GM19455 (cell line): Measurements from ENCODE around the gene FKBP10.
"Not testable (repeated sequence)": the region's sequence is repeated elsewhere in the genome, so short reads cannot be mapped to it uniquely, and the experiment has no call there.

Experiments used
- ATAC-seq: cut with Tn5 transposase; IDR thresholded peaks from one replicate; pipeline ENCODE4 v1.9.1; 2021; ENCODE audit not compliant: unreplicated experiment

The FKBP10 gene

DNA sequence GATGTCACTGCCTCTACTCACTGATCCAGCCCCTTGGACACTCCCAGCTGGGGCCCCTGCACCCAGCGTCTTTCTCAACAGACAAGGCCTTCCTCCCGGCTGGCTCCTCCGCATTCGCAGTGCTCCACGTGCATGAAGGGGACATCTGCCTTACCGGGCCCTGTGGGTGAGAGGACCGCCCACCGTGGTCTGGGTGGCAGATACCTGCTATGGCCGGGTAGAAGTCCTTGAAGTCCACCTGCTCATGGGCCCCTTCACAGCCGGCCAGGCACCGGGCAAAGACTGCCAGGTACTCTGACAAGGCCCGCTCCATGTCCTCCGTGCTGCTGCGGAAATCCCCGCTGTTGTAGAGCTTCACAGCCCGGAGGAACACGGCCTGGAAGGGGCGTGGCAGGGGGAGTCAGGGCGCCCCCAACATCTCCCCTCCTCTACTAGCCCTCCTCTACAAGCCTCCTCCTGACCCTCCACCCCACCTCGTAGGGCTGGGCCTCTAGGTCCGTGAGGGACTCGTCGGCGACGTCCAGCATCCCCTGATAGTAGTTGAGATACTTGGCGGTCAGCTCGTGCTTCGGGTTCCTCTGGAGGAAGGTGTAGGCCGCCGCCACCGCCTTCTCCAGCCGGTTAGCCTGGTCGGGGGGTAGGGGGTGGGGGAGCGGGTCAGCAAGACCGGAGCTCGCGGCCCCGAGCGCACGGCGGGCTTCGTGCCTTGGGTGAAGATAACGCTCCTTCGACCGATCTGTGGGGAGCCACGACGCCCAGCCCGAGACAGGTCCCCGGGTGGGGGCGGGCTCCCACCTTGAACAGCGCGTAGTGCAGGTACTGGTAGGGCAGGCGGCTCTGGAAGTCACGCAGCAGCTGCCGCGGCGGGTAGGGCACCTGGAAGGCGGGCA is 1.9 kb upstream of the FKBP10 start:
- no peak for ATAC-seq

DNA sequence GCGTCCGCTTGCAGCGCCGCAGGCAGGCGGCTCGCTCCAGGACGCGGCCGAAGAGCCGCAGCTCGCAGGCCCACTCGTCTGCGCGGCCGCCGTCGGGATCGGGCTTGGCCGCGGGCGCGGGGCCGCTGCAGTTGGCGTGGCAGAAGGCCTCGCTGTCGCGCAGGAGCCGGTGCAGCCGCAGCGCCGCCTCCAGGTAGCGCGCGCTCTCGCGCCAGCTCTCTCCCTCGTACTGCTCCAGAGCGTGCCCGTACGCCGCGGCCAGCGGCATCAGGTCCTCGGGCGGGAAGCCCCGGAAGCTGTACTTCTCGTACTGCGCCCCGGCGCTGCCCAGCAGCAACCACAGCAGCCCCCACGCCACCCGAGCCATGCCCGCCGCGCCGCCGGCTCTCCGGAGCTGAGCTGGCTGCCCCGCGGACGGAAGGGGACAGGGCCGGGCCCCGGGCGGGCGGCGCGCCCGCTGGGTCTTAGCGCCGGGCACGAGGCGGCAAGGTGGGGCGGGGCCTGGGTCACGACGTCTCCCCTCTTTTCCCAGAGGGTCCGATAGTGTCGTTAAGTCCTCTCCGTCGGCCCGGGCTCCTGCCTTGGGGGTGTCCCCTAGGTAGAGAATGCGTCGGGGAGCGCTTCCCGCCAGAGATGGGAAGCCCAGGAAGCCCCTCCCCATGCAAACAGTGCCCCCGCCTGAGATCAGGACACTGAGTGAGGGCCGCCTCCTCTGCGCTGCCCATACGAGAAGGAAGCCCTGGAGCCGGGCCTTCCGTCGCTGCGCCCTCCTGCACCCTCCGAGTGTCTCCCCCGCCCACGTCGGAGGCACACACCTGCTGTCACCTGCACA is 1.0 kb upstream of the FKBP10 start, which contains the start of gene P3H4:
TSS of gene P3H4 (minus strand) at position 401 of the 832 bp plus-strand sequence. CDS start at position 367, 34 bp downstream.
- ATAC-seq, result peak; percentile 59

DNA sequence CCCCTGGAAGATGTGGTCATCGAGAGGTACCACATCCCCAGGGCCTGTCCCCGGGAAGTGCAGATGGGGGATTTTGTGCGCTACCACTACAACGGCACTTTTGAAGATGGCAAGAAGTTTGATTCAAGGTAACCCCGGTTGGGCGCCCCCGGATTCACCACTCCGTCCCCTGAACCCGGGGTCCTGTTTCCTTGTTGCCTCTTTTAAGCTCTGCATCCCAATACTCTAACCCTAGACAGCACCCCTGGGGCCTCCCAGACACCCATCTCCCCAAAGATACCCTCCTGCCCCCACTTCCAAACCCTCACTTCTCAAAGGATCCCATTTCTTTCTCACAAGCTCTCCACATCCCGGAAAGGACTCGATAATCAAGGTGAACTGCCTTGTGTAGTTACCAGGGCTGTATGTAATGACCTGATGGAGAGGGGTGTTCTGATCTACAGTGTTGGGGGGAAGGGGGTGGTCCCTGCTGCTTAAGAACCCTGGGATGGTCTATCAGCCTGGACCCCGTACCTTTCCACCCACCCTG is 412 bp downstream of the FKBP10 start:
- ATAC-seq, result no peak

DNA sequence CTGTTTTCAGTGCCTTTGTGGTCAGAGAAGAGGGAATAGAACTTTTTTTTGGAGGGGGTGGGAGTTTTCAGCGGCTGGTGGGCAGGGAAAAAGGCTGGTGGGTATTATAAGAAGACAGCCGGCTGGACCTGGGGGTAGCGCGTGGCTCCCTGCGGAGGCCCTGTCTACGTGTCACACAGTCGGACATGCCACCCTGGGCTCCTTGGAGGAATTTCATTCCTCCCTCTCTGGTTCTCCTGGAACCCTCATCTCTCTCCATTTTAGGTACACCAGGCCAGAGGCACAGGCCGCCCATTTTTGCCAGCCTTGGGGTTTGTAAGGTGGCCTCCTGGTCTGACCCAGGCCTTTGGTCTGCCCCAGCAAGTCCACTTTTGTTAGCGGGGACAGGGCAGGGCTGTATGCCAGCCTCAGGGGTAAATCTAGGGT is 908 bp downstream of the FKBP10 start:
- no peak for ATAC-seq

DNA sequence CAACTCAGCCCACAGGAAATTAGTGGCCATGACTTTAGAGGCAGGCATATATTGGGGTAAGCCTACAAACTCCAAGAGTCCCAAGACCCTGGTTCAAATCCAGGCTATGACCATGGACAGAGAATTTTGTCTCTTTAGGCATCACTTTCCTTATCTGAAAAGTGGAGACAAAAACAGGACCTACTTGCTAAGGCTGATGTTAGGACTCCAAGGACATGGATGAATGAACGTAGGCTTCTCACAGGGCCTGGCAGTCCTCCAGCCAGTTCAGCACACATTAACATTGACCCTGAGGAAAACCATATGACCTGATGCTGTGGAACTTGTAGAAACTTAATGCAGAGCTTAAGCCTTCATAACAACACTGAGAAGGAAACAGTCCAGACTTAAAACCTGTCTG is 1.4 kb downstream of the FKBP10 start:
- ATAC-seq, result no peak

DNA sequence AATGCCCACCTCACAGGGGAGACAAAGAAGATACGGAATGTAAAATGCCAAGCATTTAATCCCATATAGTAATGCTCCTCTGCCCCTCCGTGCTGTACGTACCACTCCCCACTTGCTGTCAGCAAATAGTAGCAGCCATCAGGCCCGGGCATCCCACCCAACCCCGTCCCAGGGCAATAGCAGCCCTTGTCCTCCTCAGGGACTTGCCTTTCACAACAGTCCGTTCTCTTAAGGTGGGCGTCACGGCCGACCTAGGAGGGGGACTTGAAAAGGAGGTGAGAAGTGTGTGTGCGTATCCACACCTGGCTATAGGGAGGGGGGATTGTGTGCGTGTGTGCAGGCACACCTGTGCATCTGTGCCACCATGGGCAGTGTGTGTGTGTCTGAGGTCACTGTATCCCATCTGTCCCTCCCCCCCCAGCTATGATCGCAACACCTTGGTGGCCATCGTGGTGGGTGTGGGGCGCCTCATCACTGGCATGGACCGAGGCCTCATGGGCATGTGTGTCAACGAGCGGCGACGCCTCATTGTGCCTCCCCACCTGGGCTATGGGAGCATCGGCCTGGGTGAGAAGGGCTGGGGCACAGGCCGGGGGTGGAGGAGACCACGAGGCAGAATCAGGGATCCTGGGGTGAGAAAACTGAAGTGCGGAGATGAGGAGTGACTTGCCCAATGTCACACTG is 4.0 kb downstream of the FKBP10 start:
- no peak for ATAC-seq

DNA sequence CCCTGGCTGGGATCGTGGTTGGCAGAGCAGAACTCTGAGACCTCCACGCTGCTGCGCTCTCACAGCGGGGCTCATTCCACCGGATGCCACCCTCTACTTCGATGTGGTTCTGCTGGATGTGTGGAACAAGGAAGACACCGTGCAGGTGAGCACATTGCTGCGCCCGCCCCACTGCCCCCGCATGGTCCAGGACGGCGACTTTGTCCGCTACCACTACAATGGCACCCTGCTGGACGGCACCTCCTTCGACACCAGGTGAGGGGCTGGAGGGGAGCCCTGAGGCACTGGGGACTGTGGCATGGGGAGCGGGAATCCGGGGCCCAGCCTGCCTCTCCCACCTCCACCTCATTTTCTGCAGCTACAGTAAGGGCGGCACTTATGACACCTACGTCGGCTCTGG is 5.2 kb downstream of the FKBP10 start:
- no peak for ATAC-seq

DNA sequence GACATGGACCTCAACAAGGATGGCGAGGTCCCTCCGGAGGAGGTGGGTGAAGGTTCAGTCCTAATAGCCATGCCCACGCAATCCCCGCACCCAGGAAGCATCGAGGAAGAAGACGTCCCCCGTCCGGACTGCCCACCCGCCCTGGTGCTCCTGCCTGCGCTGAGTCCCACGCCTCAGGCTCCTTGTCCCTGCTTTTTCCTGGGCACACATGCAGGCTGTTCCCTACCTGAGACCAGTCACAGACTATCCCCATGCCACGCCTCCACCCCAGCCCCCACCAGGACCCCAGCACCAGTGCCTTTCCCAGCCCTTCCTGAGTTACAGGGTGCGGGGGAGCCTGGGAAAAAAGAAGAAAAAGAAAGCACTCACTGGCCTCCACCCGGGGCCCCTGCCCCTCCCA is 9.0 kb downstream of the FKBP10 start:
- ATAC-seq, result no peak

DNA sequence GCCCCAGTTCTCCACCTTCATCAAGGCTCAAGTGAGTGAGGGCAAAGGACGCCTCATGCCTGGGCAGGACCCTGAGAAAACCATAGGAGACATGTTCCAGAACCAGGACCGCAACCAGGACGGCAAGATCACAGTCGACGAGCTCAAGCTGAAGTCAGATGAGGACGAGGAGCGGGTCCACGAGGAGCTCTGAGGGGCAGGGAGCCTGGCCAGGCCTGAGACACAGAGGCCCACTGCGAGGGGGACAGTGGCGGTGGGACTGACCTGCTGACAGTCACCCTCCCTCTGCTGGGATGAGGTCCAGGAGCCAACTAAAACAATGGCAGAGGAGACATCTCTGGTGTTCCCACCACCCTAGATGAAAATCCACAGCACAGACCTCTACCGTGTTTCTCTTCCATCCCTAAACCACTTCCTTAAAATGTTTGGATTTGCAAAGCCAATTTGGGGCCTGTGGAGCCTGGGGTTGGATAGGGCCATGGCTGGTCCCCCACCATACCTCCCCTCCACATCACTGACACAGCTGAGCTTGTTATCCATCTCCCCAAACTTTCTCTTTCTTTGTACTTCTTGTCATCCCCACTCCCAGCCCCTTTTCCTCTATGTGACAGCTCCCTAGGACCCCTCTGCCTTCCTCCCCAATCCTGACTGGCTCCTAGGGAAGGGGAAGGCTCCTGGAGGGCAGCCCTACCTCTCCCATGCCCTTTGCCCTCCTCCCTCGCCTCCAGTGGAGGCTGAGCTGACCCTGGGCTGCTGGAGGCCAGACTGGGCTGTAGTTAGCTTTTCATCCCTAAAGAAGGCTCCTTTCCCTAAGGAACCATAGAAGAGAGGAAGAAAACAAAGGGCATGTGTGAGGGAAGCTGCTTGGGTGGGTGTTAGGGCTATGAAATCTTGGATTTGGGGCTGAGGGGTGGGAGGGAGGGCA is 9.7 kb downstream of the FKBP10 start:
- no peak for ATAC-seq

DNA sequence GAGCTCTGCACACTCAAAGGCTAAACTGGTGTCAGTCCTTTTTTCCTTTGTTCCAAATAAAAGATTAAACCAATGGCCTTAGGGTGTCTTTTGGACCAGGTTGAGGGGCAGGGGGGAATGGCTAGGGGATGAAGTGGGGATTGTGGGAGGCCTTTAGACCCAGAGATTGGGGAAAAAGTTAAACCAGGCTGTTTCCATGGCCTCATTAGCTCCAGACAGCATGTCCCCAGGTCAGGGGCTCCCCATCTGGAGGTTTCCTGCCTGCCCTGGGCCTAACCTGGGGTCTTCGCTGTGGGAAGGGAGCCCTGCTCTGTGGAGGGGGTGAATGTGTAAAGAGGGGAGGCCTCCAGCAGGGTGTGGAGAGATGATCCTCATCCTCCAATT is 10.3 kb downstream of the FKBP10 start:
- ATAC-seq, result no peak

DNA sequence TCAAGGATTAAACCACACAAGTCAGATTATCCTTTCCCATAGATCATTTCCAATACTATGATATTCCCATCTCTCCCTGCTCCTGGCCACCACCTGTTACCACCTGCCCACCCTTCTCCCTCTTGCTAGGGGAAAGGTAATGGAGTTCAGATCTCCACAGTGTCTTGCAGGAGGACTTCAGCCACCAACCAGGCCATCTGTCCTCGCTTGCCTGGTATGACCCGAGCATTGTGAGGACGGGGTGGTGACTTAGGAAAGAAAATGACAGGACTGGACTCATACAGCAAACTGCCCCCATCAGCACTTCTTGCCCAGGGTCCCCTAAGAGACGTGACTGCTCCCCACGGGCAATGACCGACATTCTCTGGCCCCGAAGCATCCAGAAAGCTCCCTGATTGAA is 10.8 kb downstream of the FKBP10 start:
- ATAC-seq, result no peak

DNA sequence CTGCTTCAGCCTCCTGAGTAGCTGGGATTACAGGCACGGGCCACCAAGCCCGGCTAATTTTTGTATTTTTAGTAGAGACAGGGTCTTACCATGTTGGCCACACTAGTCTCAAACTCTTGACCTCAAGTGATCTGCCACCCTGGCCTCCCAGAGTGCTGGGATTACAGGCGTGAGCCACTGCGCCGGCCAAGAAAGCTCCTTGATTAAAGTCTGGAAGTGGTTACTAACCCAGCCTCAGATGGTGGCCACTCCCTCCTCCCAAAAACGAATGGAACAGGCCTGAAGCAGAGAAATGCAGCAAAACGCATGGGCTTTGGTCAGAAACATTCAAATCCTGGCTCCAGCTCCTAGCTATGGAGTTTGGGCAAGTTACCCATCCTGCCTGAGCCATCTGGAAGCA is 11.3 kb downstream of the FKBP10 start:
- no peak for ATAC-seq

DNA sequence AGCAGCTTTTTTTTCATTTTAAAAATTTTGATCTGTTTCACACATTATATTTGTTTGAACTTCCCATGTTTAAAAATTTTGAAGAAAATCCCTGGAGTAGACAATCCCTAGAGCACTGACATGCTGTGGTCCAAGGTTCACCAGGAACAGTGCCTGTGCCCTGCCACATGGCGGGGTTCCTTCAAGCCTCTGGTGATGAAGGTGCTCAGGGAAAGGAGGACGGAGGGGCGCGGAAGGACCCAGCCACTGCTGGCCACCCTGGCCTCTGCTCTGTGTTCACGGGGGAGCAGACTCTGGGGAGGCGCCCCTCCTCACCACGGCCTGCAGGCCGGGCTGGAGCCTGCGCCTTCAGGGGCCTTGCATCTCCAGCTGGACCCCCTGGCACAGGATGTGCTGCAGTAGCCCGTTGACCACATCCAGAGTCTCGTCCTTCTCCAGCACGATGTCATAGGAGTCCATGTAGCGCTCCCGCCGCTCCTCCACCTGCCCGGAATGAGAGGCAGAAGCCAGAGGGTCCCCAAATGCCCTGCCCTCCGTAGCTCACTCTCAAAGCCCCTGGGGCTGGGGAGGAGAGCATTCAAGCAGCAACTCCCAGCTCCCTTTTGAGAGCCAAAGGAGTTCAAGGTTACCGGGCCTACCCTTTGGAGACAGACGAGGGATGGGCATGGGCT is 12.5 kb downstream of the FKBP10 start:
- no peak for ATAC-seq

DNA sequence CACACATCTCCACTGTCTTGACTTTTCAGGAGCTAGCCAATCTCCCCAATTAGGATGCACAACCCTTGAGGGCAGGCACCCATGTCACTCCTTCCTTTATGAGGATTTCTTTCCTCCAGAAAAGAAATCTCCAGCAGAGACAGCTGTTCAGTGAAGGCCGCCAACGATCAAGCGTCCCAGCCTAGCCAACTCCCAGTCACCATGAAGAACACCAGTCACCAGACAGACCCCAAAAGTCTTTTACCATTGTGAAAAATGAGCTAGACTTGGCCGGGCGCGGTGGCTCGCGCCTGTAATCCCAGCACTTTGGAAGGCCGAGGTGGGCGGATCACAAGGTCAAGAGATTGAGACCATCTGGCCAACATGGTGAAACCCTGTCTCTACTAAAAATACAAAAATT is 17.2 kb downstream of the FKBP10 start:
- not testable (repeated sequence) for ATAC-seq

DNA sequence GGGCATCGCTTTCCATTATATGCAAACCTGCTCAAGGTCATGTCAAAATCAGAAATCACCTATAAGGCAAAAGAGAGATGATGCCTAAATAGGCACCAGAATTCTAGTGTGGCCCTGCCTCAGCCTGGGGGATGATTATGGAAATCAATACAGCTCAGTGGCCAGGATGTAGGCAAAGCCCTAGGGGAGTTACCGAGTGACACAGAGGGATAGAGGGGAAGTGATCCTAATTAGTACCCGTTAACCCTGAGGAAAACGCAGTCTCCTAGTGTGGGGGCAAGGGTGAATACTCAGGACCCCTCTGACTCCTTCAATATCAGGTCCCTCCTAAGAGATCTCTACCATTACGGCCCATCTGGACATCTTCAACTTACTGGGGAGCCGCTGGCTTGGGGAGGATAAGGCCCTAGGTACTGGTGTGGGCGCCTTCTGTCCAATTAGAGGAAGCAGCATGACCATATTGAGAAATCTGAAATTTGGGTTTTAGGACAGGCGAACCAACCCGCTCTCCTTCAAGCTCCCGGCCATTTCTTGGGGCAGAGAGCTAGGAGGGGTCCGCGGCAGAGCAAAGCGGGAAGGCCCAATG is 22.5 kb downstream of the FKBP10 start:
- ATAC-seq, result no peak

DNA sequence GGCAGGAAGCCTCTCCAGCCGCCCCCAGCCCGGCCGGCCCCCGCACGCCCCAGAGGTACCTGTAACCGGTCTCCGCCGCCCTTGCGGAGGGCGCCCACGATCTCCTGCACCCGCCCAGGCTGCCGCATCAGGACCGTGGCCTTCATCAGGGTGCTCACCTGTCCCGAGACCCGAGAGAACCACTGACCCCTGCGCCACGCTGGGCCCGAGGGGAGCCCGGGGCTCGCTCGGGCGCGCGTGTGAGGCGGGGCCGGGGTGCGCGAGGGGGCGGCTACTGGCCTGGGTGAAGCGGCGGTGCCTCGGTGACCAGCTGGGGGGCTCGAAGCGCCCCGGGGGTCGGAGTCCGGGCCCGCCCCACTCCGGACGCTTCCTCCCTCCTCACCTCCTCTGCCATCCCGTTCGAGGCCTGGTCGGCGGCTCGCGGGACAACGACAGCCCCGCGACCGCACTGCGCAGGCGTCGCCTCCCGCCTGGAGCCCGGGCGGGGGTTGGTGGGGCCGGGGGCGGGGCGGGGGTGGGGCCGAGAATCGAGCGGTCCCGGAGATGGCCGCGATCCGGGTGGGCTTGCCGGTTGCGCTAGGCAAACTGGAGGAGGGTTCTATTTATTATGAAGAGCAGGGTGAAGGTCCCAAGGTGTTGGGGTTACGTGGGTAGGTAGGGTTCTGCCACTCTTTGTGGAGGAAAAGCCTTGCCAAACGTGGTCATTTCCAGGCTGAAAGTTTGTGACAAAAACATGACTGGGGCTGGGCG is 23.2 kb downstream of the FKBP10 start, which contains the start of gene NT5C3B:
TSS of gene NT5C3B (minus strand) at position 433 of the 750 bp plus-strand sequence. CDS start at position 394, 39 bp downstream.
- ATAC-seq, result peak; percentile 71

DNA sequence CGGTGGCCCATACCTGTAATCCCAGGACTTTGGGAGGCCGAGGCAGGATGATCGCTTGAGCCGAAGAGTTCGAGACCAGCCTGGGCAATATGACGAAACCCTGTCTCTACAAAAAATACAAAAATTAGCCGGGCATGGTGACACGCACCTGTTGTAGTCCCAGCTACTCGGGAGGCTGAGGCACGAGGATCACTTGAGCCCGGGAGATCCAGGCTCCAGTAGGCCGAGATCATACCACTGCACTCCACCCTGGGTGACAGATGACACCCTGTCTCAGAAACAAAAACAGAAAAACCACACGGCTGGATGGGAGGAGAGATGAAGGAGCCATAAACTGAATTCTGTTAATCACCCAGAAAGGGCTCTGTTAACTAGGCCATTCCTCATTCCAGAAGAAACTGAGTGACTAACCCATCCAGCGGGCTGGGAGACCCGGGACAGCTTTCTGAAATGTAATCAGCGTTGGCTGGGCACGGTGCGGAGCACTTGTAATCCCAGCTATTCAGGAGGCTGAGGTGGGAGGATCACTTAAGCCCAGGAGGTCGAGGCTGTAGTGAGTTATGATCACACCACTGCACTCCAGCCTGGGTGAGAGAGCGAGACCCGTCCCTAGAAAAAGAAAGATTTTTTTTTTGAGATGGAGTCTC is 23.9 kb downstream of the FKBP10 start:
- ATAC-seq, result no peak
